GM13976 (cell line): ENCODE data around the gene GNAZ.

Source experiments
- DNase-seq: peaks from one replicate; pipeline ENCODE4 v3.0.0; 2012; ENCODE audit warnings: low spot score
- in situ Hi-C: fragments of 300-500 bp; cut with MboI; formaldehyde crosslinking; loops from one replicate; pipeline ENCODE4 v1.12.0; 2022; ENCODE audit warnings: low sequenced_read_pairs, mixed read lengths, inconsistent platforms; ENCODE audit not compliant: unreplicated experiment
- TF ChIP-seq, protein P1 (sequence below): IDR thresholded peaks from 2 replicates; pipeline ENCODE4 v1.5.1; 2012; ENCODE audit warnings: borderline replicate concordance, mild to moderate bottlenecking; ENCODE audit not compliant: insufficient read depth; ENCODE audit errors: extremely low read depth, missing control alignments, control extremely low read depth

GNAZ gene

GRCh38 chr22:23089010-23089409 is 18.7 kb downstream of the GNAZ start:
- in situ Hi-C loops: no loop called here

GRCh38 chr22:23089633-23090456 is 19.5 kb downstream of the GNAZ start:
- TF ChIP-seq, protein P1, sequence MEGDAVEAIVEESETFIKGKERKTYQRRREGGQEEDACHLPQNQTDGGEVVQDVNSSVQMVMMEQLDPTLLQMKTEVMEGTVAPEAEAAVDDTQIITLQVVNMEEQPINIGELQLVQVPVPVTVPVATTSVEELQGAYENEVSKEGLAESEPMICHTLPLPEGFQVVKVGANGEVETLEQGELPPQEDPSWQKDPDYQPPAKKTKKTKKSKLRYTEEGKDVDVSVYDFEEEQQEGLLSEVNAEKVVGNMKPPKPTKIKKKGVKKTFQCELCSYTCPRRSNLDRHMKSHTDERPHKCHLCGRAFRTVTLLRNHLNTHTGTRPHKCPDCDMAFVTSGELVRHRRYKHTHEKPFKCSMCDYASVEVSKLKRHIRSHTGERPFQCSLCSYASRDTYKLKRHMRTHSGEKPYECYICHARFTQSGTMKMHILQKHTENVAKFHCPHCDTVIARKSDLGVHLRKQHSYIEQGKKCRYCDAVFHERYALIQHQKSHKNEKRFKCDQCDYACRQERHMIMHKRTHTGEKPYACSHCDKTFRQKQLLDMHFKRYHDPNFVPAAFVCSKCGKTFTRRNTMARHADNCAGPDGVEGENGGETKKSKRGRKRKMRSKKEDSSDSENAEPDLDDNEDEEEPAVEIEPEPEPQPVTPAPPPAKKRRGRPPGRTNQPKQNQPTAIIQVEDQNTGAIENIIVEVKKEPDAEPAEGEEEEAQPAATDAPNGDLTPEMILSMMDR: no peak
- in situ Hi-C loops: no loop called here
- DNase-seq: no peak

More at GRCh38 chr22:23089010-23089409, 18.7 kb downstream of the GNAZ start:
- DNase-seq: no peak
- TF ChIP-seq, protein P1: no peak

DNA sequence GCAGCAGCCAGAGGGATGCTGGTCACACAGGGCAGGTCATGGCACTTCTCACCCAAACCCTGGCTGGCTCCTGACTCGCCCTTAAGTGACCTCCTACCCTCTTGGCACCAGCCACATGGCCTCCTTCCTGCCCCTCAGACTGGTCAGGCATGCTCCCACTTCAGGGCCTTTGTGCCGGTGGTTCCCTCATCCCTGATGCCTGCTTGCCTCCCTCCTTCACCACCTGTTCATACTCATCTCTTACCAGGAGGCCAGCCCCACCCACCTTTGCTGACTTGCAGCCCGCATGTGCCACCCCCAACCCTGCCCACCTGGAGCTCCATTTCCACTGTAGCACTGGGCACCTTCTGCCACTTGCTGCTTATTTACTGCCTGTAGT is 20.1 kb downstream of the GNAZ start:
- DNase-seq: no peak
- in situ Hi-C loops: no loop called here
- TF ChIP-seq, protein P1: no peak

- TF ChIP-seq, protein P1: no peak
- in situ Hi-C loops: no loop called here
- DNase-seq: no peak
Measured at GRCh38 chr22:23091760-23092159, 21.4 kb downstream of the GNAZ start.

- TF ChIP-seq, protein P1: no peak
- in situ Hi-C loops: no loop called here
- no peak for DNase-seq
Measured at GRCh38 chr22:23092217-23092955, 22.1 kb downstream of the GNAZ start.

- in situ Hi-C loops: no loop called here
- no peak for DNase-seq
- TF ChIP-seq, protein P1: no peak
Measured at GRCh38 chr22:23093051-23093788, 22.9 kb downstream of the GNAZ start.
